Astrocyte (in vitro differentiated cells and primary cell): ENCODE data around the gene PRADC1. TPM values are rescaled to one million over a fixed set of nuclear protein-coding genes. Genes with fewer than 3 reads are reported as not detected.

Experiments
- DNase-seq: peaks from one replicate; pipeline ENCODE4 v3.0.0-alpha.2; 2010; ENCODE audit warnings: low read depth
- FAIRE-seq: peaks from 2 replicates; lab custom pipeline; 2011; peaks lifted over from hg19 to GRCh38; lab: Jason Lieb, UNC
- H2AFZ ChIP-seq: 2 replicates; pipeline ENCODE4 v1.6.0; 2012; ENCODE audit warnings: low read depth, low read length, inconsistent platforms
- H3K27ac ChIP-seq: 2 replicates; pipeline ENCODE4 v1.5.1; 2011; ENCODE audit warnings: low read depth, low read length, inconsistent platforms
- H3K27me3 ChIP-seq: 2 replicates; pipeline ENCODE4 v1.6.0; 2011; ENCODE audit warnings: low read length, inconsistent platforms; ENCODE audit not compliant: insufficient read depth
- H3K36me3 ChIP-seq: 2 replicates; pipeline ENCODE4 v1.5.1; 2011; ENCODE audit warnings: low read length, inconsistent platforms; ENCODE audit not compliant: insufficient read depth
- H3K4me1 ChIP-seq: 2 replicates; pipeline ENCODE4 v1.5.1; 2011; ENCODE audit warnings: low read length, inconsistent platforms; ENCODE audit not compliant: insufficient read depth
- H3K4me2 ChIP-seq: 2 replicates; pipeline ENCODE4 v1.6.0; 2012; ENCODE audit warnings: low read length, inconsistent platforms
- H3K4me3 ChIP-seq: 2 replicates; pipeline ENCODE4 v1.5.1; 2011; ENCODE audit warnings: low read depth, mild to moderate bottlenecking, low read length, inconsistent platforms; ENCODE audit not compliant: insufficient read depth
- H3K79me2 ChIP-seq: 2 replicates; pipeline ENCODE4 v1.6.0; 2012; ENCODE audit warnings: mild to moderate bottlenecking, low read length, inconsistent platforms; ENCODE audit not compliant: insufficient read depth
- H3K9ac ChIP-seq: 2 replicates; pipeline ENCODE4 v1.6.0; 2012; ENCODE audit warnings: mild to moderate bottlenecking, low read length, inconsistent platforms
- H3K9me3 ChIP-seq: 2 replicates; pipeline ENCODE4 v1.5.1; 2012; ENCODE audit warnings: low read depth, mild to moderate bottlenecking, low read length, inconsistent platforms; ENCODE audit not compliant: insufficient read depth
- H4K20me1 ChIP-seq: 2 replicates; pipeline ENCODE4 v1.6.0; 2012; ENCODE audit warnings: low read length, inconsistent platforms; ENCODE audit not compliant: insufficient read depth
- H3K27ac Mint-ChIP-seq: one replicate; pipeline ENCODE4 v1.8.0; 2021; ENCODE audit warnings: mild to moderate bottlenecking, mixed read lengths; ENCODE audit not compliant: unreplicated experiment
- H3K27me3 Mint-ChIP-seq: one replicate; pipeline ENCODE4 v1.8.0; 2021; ENCODE audit warnings: low read depth, mixed read lengths; ENCODE audit not compliant: unreplicated experiment
- H3K36me3 Mint-ChIP-seq: one replicate; pipeline ENCODE4 v1.8.0; 2021; ENCODE audit warnings: low read depth, mixed read lengths; ENCODE audit not compliant: unreplicated experiment
- H3K4me1 Mint-ChIP-seq: one replicate; pipeline ENCODE4 v1.8.0; 2021; ENCODE audit warnings: low read depth, mixed read lengths; ENCODE audit not compliant: unreplicated experiment
- H3K4me3 Mint-ChIP-seq: one replicate; pipeline ENCODE4 v1.8.0; 2021; ENCODE audit warnings: mild to moderate bottlenecking, moderate library complexity, mixed read lengths; ENCODE audit not compliant: unreplicated experiment
- H3K9me3 Mint-ChIP-seq: one replicate; pipeline ENCODE4 v1.8.0; 2021; ENCODE audit warnings: mild to moderate bottlenecking, mixed read lengths; ENCODE audit not compliant: unreplicated experiment
- CTCF ChIP-seq: IDR thresholded peaks from 2 replicates; pipeline ENCODE4 v1.5.1; 2011; ENCODE audit warnings: low read depth, mild to moderate bottlenecking, inconsistent platforms, low read length, moderate library complexity; ENCODE audit not compliant: insufficient read depth
- EZH2 ChIP-seq: IDR thresholded peaks from 2 replicates; pipeline ENCODE4 v1.6.1; 2012; ENCODE audit warnings: mild to moderate bottlenecking, low read length, inconsistent platforms; ENCODE audit not compliant: insufficient read depth
- total RNA-seq: library from RNA; stranded (reverse); gene quantifications from 2 replicates; pipeline ENCODE4 v1.2.1, GENCODE V29; 2021

The PRADC1 gene
- total RNA-seq, 1 donor from 2014 or later: 13.1 TPM

- no peak overlapping the region for H3K4me2 ChIP-seq
- Mint-ChIP-seq H3K9me3 (no peaks in the 10 kb centered on the region), H3K27me3 (no peaks in the 10 kb centered on the region), H3K4me3 (no peak overlapping the region), H3K4me1 (peaks cover 3% of the 10 kb centered on the region), H3K27ac (no peak overlapping the region), H3K36me3 (peaks cover 17% of the 10 kb centered on the region)
- no peaks in the 10 kb centered on the region for H4K20me1 ChIP-seq
- no peak overlapping the region for H3K4me3 ChIP-seq
- no peak for DNase-seq
- no peak for FAIRE-seq
- peaks cover 7% of the 10 kb centered on the region for H3K79me2 ChIP-seq
- TF ChIP-seq EZH2: no peak
- TF ChIP-seq CTCF: no peak
- peaks cover 8% of the 10 kb centered on the region for H3K36me3 ChIP-seq
- no peak overlapping the region for H3K27ac ChIP-seq
- H3K27me3 ChIP-seq: no peaks in the 10 kb centered on the region
- H2AFZ ChIP-seq: no peak overlapping the region
- no peaks in the 10 kb centered on the region for H3K9me3 ChIP-seq
- H3K4me1 ChIP-seq: peaks cover 8% of the 10 kb centered on the region
- H3K9ac ChIP-seq: no peak overlapping the region
Observed at GRCh38 chr2:73228631-73229030, 4.4 kb downstream of the PRADC1 start.

DNA sequence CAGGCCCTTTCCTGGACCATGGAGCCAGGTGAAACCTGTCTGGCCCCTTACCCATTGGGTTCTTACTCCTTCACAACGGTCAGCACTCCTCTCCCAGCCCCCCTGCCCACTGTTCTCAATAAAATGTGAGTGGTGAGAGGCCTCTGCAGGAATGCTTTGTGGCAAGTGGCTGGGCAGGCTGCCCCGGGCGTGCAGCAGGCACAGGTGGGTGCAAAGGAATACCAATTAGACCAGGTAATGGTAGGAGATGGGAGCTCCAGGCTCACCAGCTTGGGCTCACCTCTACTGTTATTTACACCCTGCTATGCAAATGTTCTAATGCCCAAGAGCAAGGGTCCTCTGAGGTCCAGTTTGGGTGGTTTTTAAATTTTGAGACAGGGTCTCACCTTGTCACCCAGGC is 6.0 kb downstream of the PRADC1 start:
- no peak overlapping the region for H3K4me3 ChIP-seq
- peaks cover 11% of the 10 kb centered on the region for H3K36me3 ChIP-seq
- no peak overlapping the region for H3K4me2 ChIP-seq
- H2AFZ ChIP-seq: no peak overlapping the region
- no peaks in the 10 kb centered on the region for H4K20me1 ChIP-seq
- no peak overlapping the region for H3K9ac ChIP-seq
- no peak overlapping the region for H3K27ac Mint-ChIP-seq
- peaks cover 5% of the 10 kb centered on the region for H3K4me1 Mint-ChIP-seq
- H3K4me1 ChIP-seq: no peaks in the 10 kb centered on the region
- H3K9me3 ChIP-seq: no peaks in the 10 kb centered on the region
- H3K9me3 Mint-ChIP-seq: no peaks in the 10 kb centered on the region
- DNase-seq (no peak), FAIRE-seq (no peak)
- no peak overlapping the region for H3K4me3 Mint-ChIP-seq
- peaks cover 18% of the 10 kb centered on the region for H3K36me3 Mint-ChIP-seq
- H3K79me2 ChIP-seq: no peaks in the 10 kb centered on the region
- no peaks in the 10 kb centered on the region for H3K27me3 ChIP-seq
- TF ChIP-seq CTCF (no peak), EZH2 (no peak)
- no peaks in the 10 kb centered on the region for H3K27me3 Mint-ChIP-seq
- no peak overlapping the region for H3K27ac ChIP-seq

DNA sequence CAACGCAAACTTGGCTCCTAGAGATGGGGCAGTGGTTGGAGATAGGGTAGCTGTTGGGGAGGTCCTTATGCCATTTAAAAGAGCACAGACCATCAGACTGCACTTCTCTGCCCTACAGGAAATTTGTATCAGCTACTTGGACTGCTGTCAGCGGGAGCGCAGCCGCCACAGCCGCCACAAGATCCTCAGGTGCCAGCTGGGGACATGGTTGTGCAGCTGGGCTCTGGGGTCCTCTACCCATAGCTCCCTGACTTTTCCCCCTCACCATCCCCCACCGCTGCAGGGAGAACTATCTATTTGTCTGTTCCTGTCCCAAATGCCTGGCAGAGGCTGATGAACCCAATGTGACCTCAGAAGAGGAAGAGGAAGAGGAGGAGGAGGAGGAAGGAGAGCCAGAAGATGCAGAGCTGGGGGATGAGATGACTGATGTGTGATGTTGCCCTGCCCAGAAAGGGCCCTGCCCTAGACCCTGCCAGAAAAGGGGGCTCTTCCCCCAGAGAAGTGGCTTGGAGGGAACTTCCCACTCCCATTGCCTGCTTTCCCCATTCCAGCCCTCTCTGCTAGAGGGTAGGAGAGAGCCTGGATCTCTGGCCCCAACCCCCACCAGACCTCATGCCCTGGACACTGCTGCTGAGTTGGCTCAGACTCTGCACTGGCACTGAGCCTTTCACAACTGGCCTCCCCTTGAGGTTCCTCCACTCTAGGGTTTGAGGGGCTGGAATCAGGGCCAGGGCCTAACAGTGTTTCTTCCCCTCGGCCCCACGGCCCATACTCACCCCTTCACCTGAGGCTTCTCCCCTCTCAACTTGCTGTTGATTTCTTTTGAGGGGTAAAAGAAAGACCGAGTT is 7.3 kb downstream of the PRADC1 start:
- H3K4me1 ChIP-seq: no peaks in the 10 kb centered on the region
- Mint-ChIP-seq H3K27me3 (no peaks in the 10 kb centered on the region), H3K36me3 (peaks cover 29% of the 10 kb centered on the region), H3K4me1 (peaks cover 5% of the 10 kb centered on the region), H3K27ac (no peak overlapping the region), H3K9me3 (no peaks in the 10 kb centered on the region), H3K4me3 (no peak overlapping the region)
- no peak overlapping the region for H3K9ac ChIP-seq
- no peak for TF ChIP-seq EZH2
- no peak for TF ChIP-seq CTCF
- FAIRE-seq: no peak
- no peak overlapping the region for H2AFZ ChIP-seq
- no peak for DNase-seq
- H3K4me3 ChIP-seq: no peak overlapping the region
- H3K4me2 ChIP-seq: no peak overlapping the region
- no peaks in the 10 kb centered on the region for H3K27me3 ChIP-seq
- H3K36me3 ChIP-seq: peaks cover 14% of the 10 kb centered on the region
- H4K20me1 ChIP-seq: no peaks in the 10 kb centered on the region
- H3K79me2 ChIP-seq: no peaks in the 10 kb centered on the region
- no peak overlapping the region for H3K27ac ChIP-seq
- no peaks in the 10 kb centered on the region for H3K9me3 ChIP-seq
